Endothelial cell of umbilical vein (primary cell): ENCODE measurements around the gene CCDC40. TPM values are rescaled to one million over a fixed set of nuclear protein-coding genes. Genes with fewer than 3 reads are reported as not detected.

ENCODE experiments used
- BruUV-seq: library from RNA; stranded (reverse); fragments of 400-500 nt; replicated peaks from 2 replicates; lab custom pipeline; 2021; lab: Mats Ljungman, UMichigan
- CTCF ChIA-PET: fragments of 300-600, 350-600 bp; sonication (Branson Sonifier 250); formaldehyde crosslinking; loops from one replicate; lab custom pipeline; 2021; ENCODE audit warnings: antibody characterized with exemption, inconsistent platforms; lab: Charles Lee
- POLR2A ChIA-PET: fragments of 300-600, 350-600 bp; sonication (Branson Sonifier 250); formaldehyde crosslinking; loops from one replicate; lab custom pipeline; 2021; ENCODE audit warnings: antibody characterized with exemption, inconsistent platforms; lab: Charles Lee
- DNase-seq: peaks from one replicate; pipeline ENCODE4 v3.0.0-alpha.2; 2011; ENCODE audit warnings: low read depth, low spot score
- FAIRE-seq: peaks from 2 replicates; lab custom pipeline; 2011; peaks lifted over from hg19 to GRCh38; lab: Jason Lieb, UNC
- H2AFZ ChIP-seq: 2 replicates; pipeline ENCODE4 v1.6.0; 2012; ENCODE audit warnings: low read depth, low read length, control low read depth, inconsistent platforms
- H3K27ac ChIP-seq: 2 replicates; pipeline ENCODE4 v1.5.1; 2011; ENCODE audit warnings: low read depth, mild to moderate bottlenecking, control low read depth, low read length, moderate library complexity; ENCODE audit not compliant: insufficient read depth
- H3K27me3 ChIP-seq, 2 experiments: 2 replicates each; pipeline versions ENCODE4 v1.6.0 to v1.6.1; 2011; ENCODE audit warnings: low read length in 2 of 2, mixed read lengths in 1 of 2; ENCODE audit not compliant: control insufficient read depth in 2 of 2, insufficient read depth in 2 of 2
- H3K36me3 ChIP-seq, 2 experiments: 2 replicates in 1 of 2; 3 replicates in 1 of 2; pipeline ENCODE4 v1.5.1; 2011; ENCODE audit warnings: low read length in 2 of 2, mild to moderate bottlenecking in 1 of 2, moderate library complexity in 1 of 2; ENCODE audit not compliant: control insufficient read depth in 2 of 2, insufficient read depth in 2 of 2; ENCODE audit errors: extremely low read depth in 1 of 2
- H3K4me1 ChIP-seq: 3 replicates; pipeline ENCODE4 v1.5.1; 2011; ENCODE audit warnings: mild to moderate bottlenecking, low read length; ENCODE audit not compliant: control insufficient read depth, insufficient read depth; ENCODE audit errors: extremely low read depth
- H3K4me2 ChIP-seq: 2 replicates; pipeline ENCODE4 v1.6.1; 2011; ENCODE audit warnings: low read length, control low read depth, mixed read lengths; ENCODE audit not compliant: insufficient read depth
- H3K4me3 ChIP-seq, 3 experiments: fragments of 200-600 bp in 1 of 3; sonication (generic), shearing (Covaris generic) in 1 of 3; replicated peaks in 1 of 3; 2 replicates each; pipeline ENCODE4 v1.5.1; 2011 to 2016; ENCODE audit warnings: control low read depth in 3 of 3, low read length in 3 of 3, mild to moderate bottlenecking in 2 of 3, inconsistent platforms in 1 of 3, low read depth in 1 of 3, moderate library complexity in 1 of 3; ENCODE audit not compliant: insufficient read depth in 1 of 3
- H3K79me2 ChIP-seq: 2 replicates; pipeline ENCODE4 v1.6.0; 2012; ENCODE audit warnings: low read length, inconsistent platforms; ENCODE audit not compliant: control insufficient read depth, insufficient read depth
- H3K9ac ChIP-seq: replicated peaks from 2 replicates; pipeline ENCODE3; 2011; ENCODE audit warnings: low read length, control low read depth; ENCODE audit not compliant: insufficient read depth; ENCODE audit errors: extremely low read depth
- H3K9me1 ChIP-seq: replicated peaks from 3 replicates; pipeline ENCODE4 v1.6.0; 2011; ENCODE audit warnings: mild to moderate bottlenecking, low read length; ENCODE audit not compliant: control insufficient read depth, insufficient read depth; ENCODE audit errors: extremely low read depth
- H3K9me3 ChIP-seq: replicated peaks from 2 replicates; pipeline ENCODE4 v1.5.1; 2012; ENCODE audit warnings: low read length, inconsistent platforms; ENCODE audit not compliant: control insufficient read depth, insufficient read depth
- H4K20me1 ChIP-seq: replicated peaks from 2 replicates; pipeline ENCODE3; 2011; ENCODE audit warnings: mild to moderate bottlenecking, low read length; ENCODE audit not compliant: control insufficient read depth, insufficient read depth; ENCODE audit errors: extremely low read depth
- CTCF ChIP-seq, 2 donors: IDR thresholded peaks; 1 replicate in 1 of 2; 2 replicates in 1 of 2; pipeline ENCODE4 v1.5.1; 2011; ENCODE audit warnings: low read length in 2 of 2, mild to moderate bottlenecking in 2 of 2, moderate library complexity in 2 of 2, control low read depth in 1 of 2, inconsistent platforms in 1 of 2, low read depth in 1 of 2; ENCODE audit not compliant: insufficient read depth in 1 of 2; ENCODE audit errors: extremely low read depth in 1 of 2
- MAX ChIP-seq: IDR thresholded peaks from 2 replicates; pipeline ENCODE4 v1.6.1; 2011; ENCODE audit not compliant: insufficient read depth, insufficient read length
- POLR2A ChIP-seq: IDR thresholded peaks from 2 replicates; pipeline ENCODE4 v1.6.1; 2012; ENCODE audit warnings: low read depth, mild to moderate bottlenecking, control low read depth, low read length
- dilution Hi-C: fragments of 300-500 bp; cut with MboI; formaldehyde crosslinking; loops from one replicate; pipeline ENCODE4 v1.15.0; 2019; ENCODE audit warnings: low sequenced_read_pairs; ENCODE audit not compliant: extremely low pct_ligation_motif_present
- intact Hi-C: fragments of 100-400 bp; cut with micrococcal nuclease; formaldehyde crosslinking; loops from one replicate; pipeline ENCODE4 v1.10.0; 2022
- polyA plus RNA-seq, 4 experiments: library from polyadenylated mRNA; depleted of rRNA in 3 of 4; stranded (reverse) in 3 of 4; unstranded in 1 of 4; fragments of >200 nt; gene quantifications; 2 replicates each; pipeline versions ENCODE4 v1.2.1 to v1.2.3, GENCODE V29; 2011 to 2012; ENCODE audit warnings: missing spikeins in 1 of 4
- total RNA-seq: library from RNA; stranded (reverse); gene quantifications from 2 replicates; pipeline ENCODE4 v1.2.3, GENCODE V29; 2021

CCDC40 gene
- total and polyA plus RNA-seq, 2 donors (not counting 3 experiments of a cell fraction or from before 2014, with no cell fraction given) = 1.4 to 5.5 TPM

GRCh38 chr17:80116276-80116920 lies 80.0 kb downstream of the CCDC40 start:
- BruUV-seq = no TSS peak
- FAIRE-seq = no peak

More at GRCh38 chr17:80116276-80116920, 80.0 kb downstream of the CCDC40 start:
- Histone ChIP-seq H3K36me3 (no peaks in the 10 kb centered on the region), H3K27ac (no peak overlapping the region), H3K9me3 (no peaks in the 10 kb centered on the region), H2AFZ (no peak overlapping the region), H4K20me1 (no peaks in the 10 kb centered on the region), H3K79me2 (no peaks in the 10 kb centered on the region), H3K4me1 (no peaks in the 10 kb centered on the region), H3K9ac (no peak overlapping the region), H3K27me3 (no peaks in the 10 kb centered on the region), H3K9me1 (no peaks in the 10 kb centered on the region), H3K4me2 (no peak overlapping the region), H3K4me3 (no peak overlapping the region)
- TF ChIP-seq MAX (no peak), CTCF (IDR thresholded peaks at IDR 0.05; ENCODE audit: extremely low read depth in 1 of 2, insufficient read depth in 1 of 2, low read depth in 1 of 2, low read length in 2 of 2) (no peak), POLR2A (no peak)
- dilution Hi-C loops (no loop called here), intact Hi-C loops (no loop called here)
- no peak for DNase-seq
- POLR2A ChIA-PET = no interaction called here
- CTCF ChIA-PET = interaction anchor here (0.6 to 1.2 kb wide), 5 partner anchors 8 to 29 kb away, joined by 3 to 5 read pairs (median 3); partner anchors contain the start of gene GAA
